ENCODE results near the gene RAB40C. TPM values are rescaled to one million over a fixed set of nuclear protein-coding genes. Genes with fewer than 3 reads are reported as not detected.
A peak's percentile ranks its signal among the peaks of the same experiment; 100 is the strongest.

RAB40C gene
- total RNA-seq, 2 donors from 2014 or later = 11.1 to 13.5 TPM

DNA sequence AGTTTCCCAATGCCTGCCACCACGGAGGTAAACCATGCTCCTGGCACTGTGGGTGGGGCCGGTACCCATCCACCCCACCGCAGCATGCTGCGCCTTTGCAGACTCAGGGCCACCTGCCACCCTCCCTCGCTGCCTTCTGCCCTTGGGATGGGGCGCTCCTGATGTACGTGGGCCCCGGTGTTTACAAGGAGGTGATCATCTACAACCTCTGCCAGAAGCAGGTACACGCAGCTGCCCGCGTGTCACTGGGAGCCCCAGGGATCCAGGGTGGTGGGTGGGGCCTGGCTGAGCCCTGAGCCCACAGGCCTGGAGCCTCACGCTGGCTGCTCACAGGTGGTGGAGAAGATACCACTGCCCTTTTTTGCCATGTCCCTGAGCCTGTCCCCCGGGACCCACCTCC, 76.7 kb downstream of the RAB40C start:
- H3K27me3 ChIP-seq = no peaks in the 10 kb centered on the region
- H3K4me3 ChIP-seq = no peak overlapping the region
- no peak for DNase-seq (ENCODE audit: low spot score)

DNA sequence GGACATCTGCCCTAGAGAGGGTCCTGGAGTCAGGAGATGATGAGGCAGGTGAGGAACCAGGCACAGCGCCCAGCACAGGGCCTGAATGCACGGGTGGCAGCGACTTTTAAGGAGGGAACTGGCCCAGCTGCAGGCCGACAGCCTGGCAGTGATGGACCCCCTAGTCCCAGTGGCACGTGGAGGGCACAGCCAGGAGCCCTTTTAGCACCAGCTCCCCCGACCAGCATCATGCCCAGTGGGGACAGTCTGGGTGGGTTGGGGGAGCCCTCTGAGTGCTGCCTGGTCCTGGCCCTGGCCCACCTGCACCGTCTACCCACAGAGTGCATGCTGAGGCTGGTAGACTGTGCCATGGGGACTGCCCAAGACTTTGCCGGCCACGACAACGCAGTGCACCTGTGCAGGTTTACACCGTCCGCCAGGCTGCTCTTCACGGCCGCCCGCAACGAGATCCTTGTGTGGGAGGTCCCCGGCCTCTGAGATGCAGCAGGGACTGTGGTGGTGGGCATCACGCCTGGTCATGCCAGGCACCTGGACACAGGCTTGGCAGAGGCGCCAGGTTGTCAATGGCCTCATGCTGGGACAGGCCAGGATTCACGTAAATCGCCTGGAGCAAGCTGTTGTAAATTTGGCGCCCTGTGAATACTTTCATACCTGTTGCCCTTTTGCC, 77.4 kb downstream of the RAB40C start:
- Histone ChIP-seq H3K27ac (peak overlapping the region; percentile 90 to 92), H3K4me1 (peaks cover 0 to 23% of the 10 kb centered on the region in 2 donors)
- no peak for DNase-seq (ENCODE audit: low spot score)

More for the DNA sequence above, 76.7 kb downstream of the RAB40C start:
- TF ChIP-seq, protein P1, sequence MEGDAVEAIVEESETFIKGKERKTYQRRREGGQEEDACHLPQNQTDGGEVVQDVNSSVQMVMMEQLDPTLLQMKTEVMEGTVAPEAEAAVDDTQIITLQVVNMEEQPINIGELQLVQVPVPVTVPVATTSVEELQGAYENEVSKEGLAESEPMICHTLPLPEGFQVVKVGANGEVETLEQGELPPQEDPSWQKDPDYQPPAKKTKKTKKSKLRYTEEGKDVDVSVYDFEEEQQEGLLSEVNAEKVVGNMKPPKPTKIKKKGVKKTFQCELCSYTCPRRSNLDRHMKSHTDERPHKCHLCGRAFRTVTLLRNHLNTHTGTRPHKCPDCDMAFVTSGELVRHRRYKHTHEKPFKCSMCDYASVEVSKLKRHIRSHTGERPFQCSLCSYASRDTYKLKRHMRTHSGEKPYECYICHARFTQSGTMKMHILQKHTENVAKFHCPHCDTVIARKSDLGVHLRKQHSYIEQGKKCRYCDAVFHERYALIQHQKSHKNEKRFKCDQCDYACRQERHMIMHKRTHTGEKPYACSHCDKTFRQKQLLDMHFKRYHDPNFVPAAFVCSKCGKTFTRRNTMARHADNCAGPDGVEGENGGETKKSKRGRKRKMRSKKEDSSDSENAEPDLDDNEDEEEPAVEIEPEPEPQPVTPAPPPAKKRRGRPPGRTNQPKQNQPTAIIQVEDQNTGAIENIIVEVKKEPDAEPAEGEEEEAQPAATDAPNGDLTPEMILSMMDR (IDR thresholded peaks at IDR 0.05) = no peak
- peaks cover 23% of the 10 kb centered on the region for H3K36me3 ChIP-seq
- H3K27ac ChIP-seq = no peak overlapping the region
- H3K4me1 ChIP-seq = peaks cover 0 to 24% of the 10 kb centered on the region in 2 donors
- H3K9me3 ChIP-seq = no peaks in the 10 kb centered on the region

DNA sequence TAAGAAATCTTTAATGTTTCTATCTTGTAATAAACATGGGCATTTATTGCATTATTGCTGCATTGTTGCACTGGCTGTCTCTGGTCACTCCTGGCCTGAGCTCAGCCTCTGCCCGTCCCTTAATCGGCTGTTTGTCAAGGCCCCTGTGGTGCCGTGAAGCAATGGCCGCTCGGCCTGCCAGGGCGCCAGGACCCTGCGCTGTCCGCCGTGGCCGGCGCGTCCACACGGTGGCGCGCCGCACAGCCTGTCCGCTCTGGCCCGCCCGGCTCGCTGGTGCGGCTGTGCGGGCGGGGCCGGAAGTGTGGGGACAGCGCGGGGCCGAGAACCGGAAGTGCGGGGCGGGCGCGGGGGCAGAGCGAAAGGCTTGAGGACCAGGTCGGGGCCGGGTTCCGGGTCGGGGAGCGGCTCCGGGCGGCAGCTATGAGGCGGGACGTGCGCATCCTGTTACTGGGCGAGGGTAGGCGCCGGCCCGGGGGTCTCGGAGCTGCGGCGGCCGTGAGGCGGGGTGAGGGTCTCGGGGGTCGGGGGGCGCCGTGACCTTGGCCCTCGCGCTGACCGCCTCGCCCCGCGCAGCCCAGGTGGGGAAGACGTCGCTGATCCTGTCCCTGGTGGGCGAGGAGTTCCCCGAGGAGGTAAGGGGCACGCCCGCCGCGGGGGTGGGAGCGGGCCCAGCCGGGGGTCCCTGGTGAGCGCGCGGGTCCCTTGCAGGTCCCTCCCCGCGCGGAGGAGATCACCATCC, 78.1 kb downstream of the RAB40C start, which contains the start of gene RHOT2:
Gene RHOT2, plus strand, starts transcription at position 353 of the 739 bp plus-strand sequence. Its CDS starts 68 bp downstream, at position 421.
- TF ChIP-seq, protein P1 (IDR thresholded peaks at IDR 0.05) = peak; percentile 96 to 97
- peak within 1 kb of the TSS; percentile 90 to 92 for H3K27ac ChIP-seq

More for the DNA sequence above, 77.4 kb downstream of the RAB40C start:
- H3K9me3 ChIP-seq = no peaks in the 10 kb centered on the region
- peak overlapping the region in 1 of 2 donors; percentile 100 for H3K4me3 ChIP-seq
- no peaks in the 10 kb centered on the region for H3K27me3 ChIP-seq
- H3K36me3 ChIP-seq = peaks cover 30% of the 10 kb centered on the region
- TF ChIP-seq, protein P1 (IDR thresholded peaks at IDR 0.05) = no peak

DNA sequence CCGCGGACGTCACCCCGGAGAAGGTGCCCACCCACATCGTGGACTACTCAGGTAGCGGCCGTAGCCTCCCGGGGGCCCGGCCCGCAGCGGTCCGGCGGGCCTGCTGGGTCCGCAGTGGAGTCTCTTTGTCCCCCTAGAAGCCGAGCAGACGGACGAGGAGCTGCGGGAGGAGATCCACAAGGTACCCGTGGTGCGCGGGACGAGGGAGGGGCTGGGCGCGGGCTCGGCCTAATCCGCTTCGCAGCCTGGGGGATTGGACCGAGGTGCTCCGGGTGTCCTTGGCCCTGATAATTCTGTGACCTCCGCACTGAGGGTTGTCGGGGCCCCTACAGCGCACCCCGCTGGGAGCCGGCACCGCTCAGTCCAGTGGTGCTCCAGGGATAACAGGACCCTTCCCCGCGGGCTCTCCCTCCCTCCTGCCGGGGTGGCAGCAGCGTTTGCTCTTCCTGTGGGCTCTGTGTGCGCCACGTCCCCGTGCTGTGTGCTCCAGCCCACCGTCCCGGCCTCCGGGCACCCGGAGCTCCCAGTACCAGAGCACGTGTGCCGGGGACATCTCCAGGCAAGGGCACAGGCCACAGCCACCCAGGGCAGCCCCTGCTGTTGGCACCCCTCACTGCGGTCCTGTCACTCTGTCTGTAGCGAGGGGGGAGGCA, 78.8 kb downstream of the RAB40C start:
- DNase-seq (ENCODE audit: low spot score) = no peak
- H3K36me3 ChIP-seq = peaks cover 44% of the 10 kb centered on the region
- no peaks in the 10 kb centered on the region for H3K27me3 ChIP-seq
- TF ChIP-seq, protein P1 (IDR thresholded peaks at IDR 0.05) = no peak
- H3K4me3 ChIP-seq = peak overlapping the region; percentile 99 to 100
- H3K4me1 ChIP-seq = peaks cover 0 to 23% of the 10 kb centered on the region in 2 donors
- peak overlapping the region; percentile 90 to 92 for H3K27ac ChIP-seq
- H3K9me3 ChIP-seq = no peaks in the 10 kb centered on the region

More for the DNA sequence above, 78.1 kb downstream of the RAB40C start, which contains the start of gene RHOT2:
- peak; percentile 91 for DNase-seq (ENCODE audit: low spot score)
- Histone ChIP-seq H3K9me3 (no peaks in the 10 kb centered on the region), H3K4me1 (peaks cover 0 to 23% of the 10 kb centered on the region in 2 donors), H3K36me3 (peaks cover 37% of the 10 kb centered on the region), H3K4me3 (peak within 1 kb of the TSS; percentile 99 to 100), H3K27me3 (no peaks in the 10 kb centered on the region)

DNA sequence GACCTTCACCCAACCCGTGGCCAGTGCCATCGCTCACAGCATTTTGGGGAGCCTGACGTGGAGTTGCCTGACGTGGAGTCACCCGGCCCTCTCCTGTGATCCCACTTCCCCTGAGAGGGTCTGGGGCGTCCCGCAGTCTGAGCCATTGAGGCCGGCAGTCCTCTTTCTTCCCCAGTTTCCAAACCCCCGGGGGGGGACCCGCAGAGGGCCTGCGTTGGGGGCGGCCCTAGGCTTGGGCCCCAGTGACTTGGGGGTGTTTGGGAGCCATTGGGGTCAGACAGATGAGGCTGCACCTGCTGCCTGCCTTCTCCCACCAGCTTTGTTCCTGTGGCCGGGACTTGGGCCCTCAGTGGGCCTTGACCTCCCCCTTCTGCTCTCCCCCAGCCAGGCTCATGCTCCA, 79.8 kb downstream of the RAB40C start:
- Histone ChIP-seq H3K9me3 (no peaks in the 10 kb centered on the region), H3K36me3 (peaks cover 44% of the 10 kb centered on the region), H3K27ac (no peak overlapping the region), H3K4me3 (no peak overlapping the region), H3K4me1 (peaks cover 0 to 30% of the 10 kb centered on the region in 2 donors), H3K27me3 (no peaks in the 10 kb centered on the region)
- TF ChIP-seq, protein P1 (IDR thresholded peaks at IDR 0.05) = no peak
- no peak for DNase-seq (ENCODE audit: low spot score)
